GM23338 (cell line): ENCODE results near the gene ARHGEF10L. TPM values are rescaled to one million over a fixed set of nuclear protein-coding genes. Genes with fewer than 3 reads are reported as not detected.
A peak's percentile ranks its signal among the peaks of the same experiment; 100 is the strongest.

Experiments
- ATAC-seq: fragments of 200-7000 bp; cut with Tn5 transposase; 3 replicates; pipeline ENCODE4 v1.9.1; 2020
- DNase-seq: peaks from one replicate; pipeline ENCODE4 v3.0.0-alpha.2; 2015; ENCODE audit warnings: low spot score
- H2AFZ ChIP-seq: fragments of 200-600 bp; sonication (generic); 2 replicates; pipeline ENCODE4 v1.8.0; 2016; ENCODE audit warnings: antibody characterized with exemption, mild to moderate bottlenecking, moderate library complexity
- H3F3A ChIP-seq: fragments of 200-600 bp; sonication (generic); replicated peaks from 2 replicates; pipeline ENCODE4 v1.8.0; 2017; ENCODE audit warnings: antibody characterized with exemption, mixed run types, low read depth
- H3K27ac ChIP-seq: fragments of 200-600 bp; sonication (generic); 2 replicates; pipeline ENCODE4 v1.6.1; 2016; ENCODE audit warnings: low read depth
- H3K27me3 ChIP-seq: fragments of 200-600 bp; sonication (generic); 2 replicates; pipeline ENCODE4 v1.8.0; 2016; ENCODE audit warnings: mild to moderate bottlenecking, mixed run types, moderate library complexity; ENCODE audit not compliant: insufficient read depth
- H3K36me3 ChIP-seq: fragments of 200-600 bp; sonication (generic); 2 replicates; pipeline ENCODE4 v1.8.0; 2016; ENCODE audit warnings: mild to moderate bottlenecking; ENCODE audit not compliant: insufficient read depth
- H3K4me1 ChIP-seq: fragments of 200-600 bp; sonication (generic); 2 replicates; pipeline ENCODE4 v1.8.0; 2016; ENCODE audit warnings: mild to moderate bottlenecking, moderate library complexity; ENCODE audit not compliant: insufficient read depth
- H3K4me2 ChIP-seq: fragments of 200-600 bp; sonication (generic); 2 replicates; pipeline ENCODE4 v1.7.1; 2017; ENCODE audit warnings: mixed run types
- H3K4me3 ChIP-seq: fragments of 200-600 bp; sonication (generic); 2 replicates; pipeline ENCODE4 v1.6.1; 2016; ENCODE audit warnings: mixed run types
- H3K79me2 ChIP-seq: fragments of 200-600 bp; sonication (generic); replicated peaks from 2 replicates; pipeline ENCODE4 v1.8.0; 2017; ENCODE audit warnings: mild to moderate bottlenecking; ENCODE audit not compliant: insufficient read depth
- H3K9me2 ChIP-seq: fragments of 200-600 bp; sonication (generic); 2 replicates; pipeline ENCODE4 v1.8.0; 2017; ENCODE audit not compliant: insufficient read depth
- H4K20me1 ChIP-seq: fragments of 200-600 bp; sonication (generic); replicated peaks from 2 replicates; pipeline ENCODE4 v1.8.0; 2017; ENCODE audit warnings: mild to moderate bottlenecking; ENCODE audit not compliant: insufficient read depth
- H3K27ac Mint-ChIP-seq: 2 replicates; pipeline ENCODE4 v1.8.0; 2020; ENCODE audit warnings: inconsistent platforms, mild to moderate bottlenecking, moderate library complexity, mixed read lengths
- H3K27me3 Mint-ChIP-seq: 3 replicates; pipeline ENCODE4 v1.8.0; 2022; ENCODE audit warnings: low read depth, mild to moderate bottlenecking, moderate library complexity, mixed read lengths, inconsistent platforms; ENCODE audit not compliant: insufficient read depth, poor library complexity
- H3K36me3 Mint-ChIP-seq: 3 replicates; pipeline ENCODE4 v1.8.0; 2021; ENCODE audit warnings: low read depth, mild to moderate bottlenecking, inconsistent platforms, moderate library complexity, mixed read lengths
- H3K4me1 Mint-ChIP-seq: 3 replicates; pipeline ENCODE4 v1.8.0; 2020; ENCODE audit warnings: mild to moderate bottlenecking, inconsistent platforms, mixed read lengths
- H3K4me3 Mint-ChIP-seq: 3 replicates; pipeline ENCODE4 v1.8.0; 2021; ENCODE audit warnings: moderate library complexity, mild to moderate bottlenecking, inconsistent platforms, mixed read lengths
- H3K9me3 Mint-ChIP-seq: 3 replicates; pipeline ENCODE4 v1.8.0; 2020; ENCODE audit warnings: moderate library complexity, mild to moderate bottlenecking, inconsistent platforms, mixed read lengths
- CREB1 ChIP-seq: fragments of 250-450 bp; sonication (Bioruptor Pico); IDR thresholded peaks from 2 replicates; pipeline ENCODE4 v1.5.0; 2020; ENCODE audit warnings: low read depth, mild to moderate bottlenecking, moderate library complexity
- EZH2 ChIP-seq: fragments of 200-600 bp; sonication (generic); IDR thresholded peaks from one replicate; pipeline ENCODE4 v1.8.0; 2017; ENCODE audit warnings: antibody characterized with exemption, mild to moderate bottlenecking, low read depth; ENCODE audit not compliant: unreplicated experiment
- EZH2phosphoT487 ChIP-seq: fragments of 200-600 bp; sonication (generic); IDR thresholded peaks from one replicate; pipeline ENCODE4 v1.8.1; 2018; ENCODE audit warnings: antibody characterized with exemption; ENCODE audit not compliant: unreplicated experiment
- JUNB ChIP-seq: IDR thresholded peaks from one replicate; pipeline ENCODE4 v1.6.1; 2016; ENCODE audit warnings: antibody characterized with exemption; ENCODE audit not compliant: unreplicated experiment
- NANOG ChIP-seq: IDR thresholded peaks from 2 replicates; pipeline ENCODE4 v1.6.1; 2016; ENCODE audit warnings: antibody characterized with exemption, borderline replicate concordance
- POLR2AphosphoS5 ChIP-seq: IDR thresholded peaks from 2 replicates; pipeline ENCODE4 v1.6.1; 2016; ENCODE audit warnings: antibody characterized with exemption, low read depth
- STAT1 ChIP-seq: IDR thresholded peaks from one replicate; pipeline ENCODE4 v1.6.1; 2016; ENCODE audit warnings: antibody characterized with exemption; ENCODE audit not compliant: unreplicated experiment
- ZNF114 ChIP-seq: fragments of 250-450 bp; sonication (Bioruptor Pico); IDR thresholded peaks from 2 replicates; pipeline ENCODE4 v1.5.0; 2020; ENCODE audit warnings: mild to moderate bottlenecking, moderate library complexity
- ZNF331 ChIP-seq: fragments of 250-450 bp; sonication (Bioruptor Pico); IDR thresholded peaks from 2 replicates; pipeline ENCODE4 v1.5.0; 2020; ENCODE audit warnings: low read depth, mild to moderate bottlenecking, moderate library complexity
- polyA plus RNA-seq: library from polyadenylated mRNA; unstranded; fragments of >200 nt; fragmentation: Nextera tagmentation; extraction: Ambion mirVana; gene quantifications from 2 replicates; pipeline ENCODE4 v1.2.1, GENCODE V29; 2016
- total RNA-seq: library from RNA; depleted of rRNA; stranded (reverse); fragments of >200 nt; shearing (Covaris generic); gene quantifications from 2 replicates; pipeline ENCODE4 v1.2.3, GENCODE V29; 2014
- TF ChIP-seq, protein P1 (sequence below): IDR thresholded peaks from 2 replicates; pipeline ENCODE4 v1.6.1; 2016; ENCODE audit warnings: antibody characterized with exemption
- TF ChIP-seq, protein P2 (sequence below): IDR thresholded peaks from one replicate; pipeline ENCODE4 v1.6.1; 2018; ENCODE audit warnings: antibody characterized with exemption; ENCODE audit not compliant: unreplicated experiment
- TF ChIP-seq, protein P3 (sequence below), 2 experiments: fragments of 200-600 bp in 1 of 2; sonication (generic) in 1 of 2; conservative IDR thresholded peaks; 2 replicates each; pipeline versions ENCODE4 v1.5.1 to v1.6.1; 2016 to 2017; ENCODE audit warnings: antibody characterized with exemption in 2 of 2, low read depth in 2 of 2, mild to moderate bottlenecking in 2 of 2, moderate library complexity in 1 of 2
- TF ChIP-seq, protein P4 (sequence below): fragments of 250-450 bp; sonication (Bioruptor Pico); IDR thresholded peaks from 2 replicates; pipeline ENCODE4 v1.5.0; 2020; ENCODE audit warnings: mild to moderate bottlenecking, moderate library complexity

ARHGEF10L gene
- total and polyA plus RNA-seq, 2 experiments from 2014 or later, result 12.1 to 46.8 TPM

DNA sequence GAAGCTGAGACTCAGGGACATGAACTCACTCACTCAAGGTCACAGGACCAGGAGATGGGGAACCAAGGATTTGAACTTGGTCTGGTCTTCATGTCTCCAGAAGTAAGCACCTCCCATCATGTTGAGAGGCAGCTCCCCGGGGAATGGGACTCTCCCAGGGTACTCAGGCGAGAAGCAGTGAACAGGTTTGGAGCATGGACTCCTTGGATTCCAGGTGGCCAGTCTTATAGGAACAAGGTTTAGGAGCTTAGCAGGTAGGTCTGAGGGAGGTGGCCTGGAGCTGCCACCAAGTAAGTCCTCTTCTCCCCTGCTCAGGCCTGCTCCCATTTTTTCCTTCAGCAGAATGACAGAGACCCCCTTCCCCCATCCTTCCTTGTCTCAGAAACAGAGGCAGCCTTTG is 14.9 kb upstream of the ARHGEF10L start:
- no peak overlapping the region for H3K27ac Mint-ChIP-seq
- H3K9me3 Mint-ChIP-seq, result no peaks in the 10 kb centered on the region

More for the DNA sequence above, 14.9 kb upstream of the ARHGEF10L start:
- Mint-ChIP-seq H3K27me3 (peaks cover 11% of the 10 kb centered on the region), H3K36me3 (no peaks in the 10 kb centered on the region), H3K4me3 (no peak overlapping the region), H3K4me1 (peaks cover 42% of the 10 kb centered on the region)
- TF ChIP-seq ZNF114, result no peak
- TF ChIP-seq, protein P1, sequence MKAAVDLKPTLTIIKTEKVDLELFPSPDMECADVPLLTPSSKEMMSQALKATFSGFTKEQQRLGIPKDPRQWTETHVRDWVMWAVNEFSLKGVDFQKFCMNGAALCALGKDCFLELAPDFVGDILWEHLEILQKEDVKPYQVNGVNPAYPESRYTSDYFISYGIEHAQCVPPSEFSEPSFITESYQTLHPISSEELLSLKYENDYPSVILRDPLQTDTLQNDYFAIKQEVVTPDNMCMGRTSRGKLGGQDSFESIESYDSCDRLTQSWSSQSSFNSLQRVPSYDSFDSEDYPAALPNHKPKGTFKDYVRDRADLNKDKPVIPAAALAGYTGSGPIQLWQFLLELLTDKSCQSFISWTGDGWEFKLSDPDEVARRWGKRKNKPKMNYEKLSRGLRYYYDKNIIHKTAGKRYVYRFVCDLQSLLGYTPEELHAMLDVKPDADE, result no peak
- TF ChIP-seq EZH2, result no peak
- no peak for TF ChIP-seq NANOG
- TF ChIP-seq JUNB, result no peak
- TF ChIP-seq STAT1, result no peak
- no peak for TF ChIP-seq CREB1 (CRISPR knock-in tag)
- TF ChIP-seq, protein P2, sequence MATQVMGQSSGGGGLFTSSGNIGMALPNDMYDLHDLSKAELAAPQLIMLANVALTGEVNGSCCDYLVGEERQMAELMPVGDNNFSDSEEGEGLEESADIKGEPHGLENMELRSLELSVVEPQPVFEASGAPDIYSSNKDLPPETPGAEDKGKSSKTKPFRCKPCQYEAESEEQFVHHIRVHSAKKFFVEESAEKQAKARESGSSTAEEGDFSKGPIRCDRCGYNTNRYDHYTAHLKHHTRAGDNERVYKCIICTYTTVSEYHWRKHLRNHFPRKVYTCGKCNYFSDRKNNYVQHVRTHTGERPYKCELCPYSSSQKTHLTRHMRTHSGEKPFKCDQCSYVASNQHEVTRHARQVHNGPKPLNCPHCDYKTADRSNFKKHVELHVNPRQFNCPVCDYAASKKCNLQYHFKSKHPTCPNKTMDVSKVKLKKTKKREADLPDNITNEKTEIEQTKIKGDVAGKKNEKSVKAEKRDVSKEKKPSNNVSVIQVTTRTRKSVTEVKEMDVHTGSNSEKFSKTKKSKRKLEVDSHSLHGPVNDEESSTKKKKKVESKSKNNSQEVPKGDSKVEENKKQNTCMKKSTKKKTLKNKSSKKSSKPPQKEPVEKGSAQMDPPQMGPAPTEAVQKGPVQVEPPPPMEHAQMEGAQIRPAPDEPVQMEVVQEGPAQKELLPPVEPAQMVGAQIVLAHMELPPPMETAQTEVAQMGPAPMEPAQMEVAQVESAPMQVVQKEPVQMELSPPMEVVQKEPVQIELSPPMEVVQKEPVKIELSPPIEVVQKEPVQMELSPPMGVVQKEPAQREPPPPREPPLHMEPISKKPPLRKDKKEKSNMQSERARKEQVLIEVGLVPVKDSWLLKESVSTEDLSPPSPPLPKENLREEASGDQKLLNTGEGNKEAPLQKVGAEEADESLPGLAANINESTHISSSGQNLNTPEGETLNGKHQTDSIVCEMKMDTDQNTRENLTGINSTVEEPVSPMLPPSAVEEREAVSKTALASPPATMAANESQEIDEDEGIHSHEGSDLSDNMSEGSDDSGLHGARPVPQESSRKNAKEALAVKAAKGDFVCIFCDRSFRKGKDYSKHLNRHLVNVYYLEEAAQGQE, result no peak
- TF ChIP-seq POLR2AphosphoS5, result no peak
- TF ChIP-seq EZH2phosphoT487, result no peak
- no peak for TF ChIP-seq ZNF331
- TF ChIP-seq, protein P3, sequence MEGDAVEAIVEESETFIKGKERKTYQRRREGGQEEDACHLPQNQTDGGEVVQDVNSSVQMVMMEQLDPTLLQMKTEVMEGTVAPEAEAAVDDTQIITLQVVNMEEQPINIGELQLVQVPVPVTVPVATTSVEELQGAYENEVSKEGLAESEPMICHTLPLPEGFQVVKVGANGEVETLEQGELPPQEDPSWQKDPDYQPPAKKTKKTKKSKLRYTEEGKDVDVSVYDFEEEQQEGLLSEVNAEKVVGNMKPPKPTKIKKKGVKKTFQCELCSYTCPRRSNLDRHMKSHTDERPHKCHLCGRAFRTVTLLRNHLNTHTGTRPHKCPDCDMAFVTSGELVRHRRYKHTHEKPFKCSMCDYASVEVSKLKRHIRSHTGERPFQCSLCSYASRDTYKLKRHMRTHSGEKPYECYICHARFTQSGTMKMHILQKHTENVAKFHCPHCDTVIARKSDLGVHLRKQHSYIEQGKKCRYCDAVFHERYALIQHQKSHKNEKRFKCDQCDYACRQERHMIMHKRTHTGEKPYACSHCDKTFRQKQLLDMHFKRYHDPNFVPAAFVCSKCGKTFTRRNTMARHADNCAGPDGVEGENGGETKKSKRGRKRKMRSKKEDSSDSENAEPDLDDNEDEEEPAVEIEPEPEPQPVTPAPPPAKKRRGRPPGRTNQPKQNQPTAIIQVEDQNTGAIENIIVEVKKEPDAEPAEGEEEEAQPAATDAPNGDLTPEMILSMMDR (conservative IDR thresholded peaks at IDR 0.05; ENCODE audit: low read depth in 2 of 2), result no peak
- TF ChIP-seq, protein P4, sequence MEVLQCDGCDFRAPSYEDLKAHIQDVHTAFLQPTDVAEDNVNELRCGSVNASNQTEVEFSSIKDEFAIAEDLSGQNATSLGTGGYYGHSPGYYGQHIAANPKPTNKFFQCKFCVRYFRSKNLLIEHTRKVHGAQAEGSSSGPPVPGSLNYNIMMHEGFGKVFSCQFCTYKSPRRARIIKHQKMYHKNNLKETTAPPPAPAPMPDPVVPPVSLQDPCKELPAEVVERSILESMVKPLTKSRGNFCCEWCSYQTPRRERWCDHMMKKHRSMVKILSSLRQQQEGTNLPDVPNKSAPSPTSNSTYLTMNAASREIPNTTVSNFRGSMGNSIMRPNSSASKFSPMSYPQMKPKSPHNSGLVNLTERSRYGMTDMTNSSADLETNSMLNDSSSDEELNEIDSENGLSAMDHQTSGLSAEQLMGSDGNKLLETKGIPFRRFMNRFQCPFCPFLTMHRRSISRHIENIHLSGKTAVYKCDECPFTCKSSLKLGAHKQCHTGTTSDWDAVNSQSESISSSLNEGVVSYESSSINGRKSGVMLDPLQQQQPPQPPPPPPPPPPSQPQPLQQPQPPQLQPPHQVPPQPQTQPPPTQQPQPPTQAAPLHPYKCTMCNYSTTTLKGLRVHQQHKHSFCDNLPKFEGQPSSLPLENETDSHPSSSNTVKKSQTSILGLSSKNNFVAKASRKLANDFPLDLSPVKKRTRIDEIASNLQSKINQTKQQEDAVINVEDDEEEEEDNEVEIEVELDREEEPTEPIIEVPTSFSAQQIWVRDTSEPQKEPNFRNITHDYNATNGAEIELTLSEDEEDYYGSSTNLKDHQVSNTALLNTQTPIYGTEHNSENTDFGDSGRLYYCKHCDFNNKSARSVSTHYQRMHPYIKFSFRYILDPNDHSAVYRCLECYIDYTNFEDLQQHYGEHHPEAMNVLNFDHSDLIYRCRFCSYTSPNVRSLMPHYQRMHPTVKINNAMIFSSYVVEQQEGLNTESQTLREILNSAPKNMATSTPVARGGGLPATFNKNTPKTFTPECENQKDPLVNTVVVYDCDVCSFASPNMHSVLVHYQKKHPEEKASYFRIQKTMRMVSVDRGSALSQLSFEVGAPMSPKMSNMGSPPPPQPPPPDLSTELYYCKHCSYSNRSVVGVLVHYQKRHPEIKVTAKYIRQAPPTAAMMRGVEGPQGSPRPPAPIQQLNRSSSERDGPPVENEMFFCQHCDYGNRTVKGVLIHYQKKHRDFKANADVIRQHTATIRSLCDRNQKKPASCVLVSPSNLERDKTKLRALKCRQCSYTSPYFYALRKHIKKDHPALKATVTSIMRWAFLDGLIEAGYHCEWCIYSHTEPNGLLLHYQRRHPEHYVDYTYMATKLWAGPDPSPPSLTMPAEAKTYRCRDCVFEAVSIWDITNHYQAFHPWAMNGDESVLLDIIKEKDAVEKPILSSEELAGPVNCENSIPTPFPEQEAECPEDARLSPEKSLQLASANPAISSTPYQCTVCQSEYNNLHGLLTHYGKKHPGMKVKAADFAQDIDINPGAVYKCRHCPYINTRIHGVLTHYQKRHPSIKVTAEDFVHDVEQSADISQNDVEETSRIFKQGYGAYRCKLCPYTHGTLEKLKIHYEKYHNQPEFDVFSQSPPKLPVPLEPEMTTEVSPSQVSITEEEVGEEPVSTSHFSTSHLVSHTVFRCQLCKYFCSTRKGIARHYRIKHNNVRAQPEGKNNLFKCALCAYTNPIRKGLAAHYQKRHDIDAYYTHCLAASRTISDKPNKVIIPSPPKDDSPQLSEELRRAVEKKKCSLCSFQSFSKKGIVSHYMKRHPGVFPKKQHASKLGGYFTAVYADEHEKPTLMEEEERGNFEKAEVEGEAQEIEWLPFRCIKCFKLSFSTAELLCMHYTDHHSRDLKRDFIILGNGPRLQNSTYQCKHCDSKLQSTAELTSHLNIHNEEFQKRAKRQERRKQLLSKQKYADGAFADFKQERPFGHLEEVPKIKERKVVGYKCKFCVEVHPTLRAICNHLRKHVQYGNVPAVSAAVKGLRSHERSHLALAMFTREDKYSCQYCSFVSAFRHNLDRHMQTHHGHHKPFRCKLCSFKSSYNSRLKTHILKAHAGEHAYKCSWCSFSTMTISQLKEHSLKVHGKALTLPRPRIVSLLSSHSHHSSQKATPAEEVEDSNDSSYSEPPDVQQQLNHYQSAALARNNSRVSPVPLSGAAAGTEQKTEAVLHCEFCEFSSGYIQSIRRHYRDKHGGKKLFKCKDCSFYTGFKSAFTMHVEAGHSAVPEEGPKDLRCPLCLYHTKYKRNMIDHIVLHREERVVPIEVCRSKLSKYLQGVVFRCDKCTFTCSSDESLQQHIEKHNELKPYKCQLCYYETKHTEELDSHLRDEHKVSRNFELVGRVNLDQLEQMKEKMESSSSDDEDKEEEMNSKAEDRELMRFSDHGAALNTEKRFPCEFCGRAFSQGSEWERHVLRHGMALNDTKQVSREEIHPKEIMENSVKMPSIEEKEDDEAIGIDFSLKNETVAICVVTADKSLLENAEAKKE, result no peak
- no peaks in the 10 kb centered on the region for H4K20me1 ChIP-seq
- DNase-seq (no peak), ATAC-seq (no peak)
- no peak overlapping the region for H3K4me3 ChIP-seq
- H3K4me1 ChIP-seq, result peaks cover 28% of the 10 kb centered on the region; the same call in 1 of the 2 replicates
- H3K36me3 ChIP-seq, result no peaks in the 10 kb centered on the region
- H3K27ac ChIP-seq, result no peak overlapping the region
- H3K4me2 ChIP-seq, result no peak overlapping the region
- no peaks in the 10 kb centered on the region for H3K9me2 ChIP-seq
- H3K27me3 ChIP-seq, result no peaks in the 10 kb centered on the region
- peak overlapping the region; percentile 66; the same call in 1 of the 2 replicates for H2AFZ ChIP-seq
- 0 out of 2 replicates have a peak, but pooled peaks cover 9% of the 10 kb centered on the region for H3F3A ChIP-seq
- no peaks in the 10 kb centered on the region for H3K79me2 ChIP-seq
